Activated CD8-positive, alpha-beta memory T cell treated with anti-CD3 and anti-CD28 coated beads, Interleukin-2, amount 10 ng/mL, durations not matched to agents 7 days and 5 days (primary cell): Measurements from ENCODE around the gene PRKAG3. TPM values are rescaled to one million over a fixed set of nuclear protein-coding genes. Genes with fewer than 3 reads are reported as not detected.

Experiments used
- ATAC-seq: fragments of 150-1000 bp; cut with Tn5 transposase; one replicate; pipeline ENCODE4 v1.10.0; 2021; ENCODE audit warnings: moderate library complexity
- CTCF ChIA-PET: fragments of 350-600 bp; sonication (Branson Sonifier 250); formaldehyde crosslinking; loops from one replicate; lab custom pipeline; 2021; ENCODE audit warnings: antibody characterized with exemption; lab: Charles Lee
- DNase-seq: peaks from one replicate; pipeline ENCODE4 v3.0.0-alpha.2; 2020
- H3K27ac Mint-ChIP-seq: one replicate; pipeline ENCODE4 v1.8.0; 2021; ENCODE audit warnings: mild to moderate bottlenecking, mixed read lengths
- H3K27me3 Mint-ChIP-seq: one replicate; pipeline ENCODE4 v1.8.0; 2021; ENCODE audit warnings: mixed read lengths
- H3K36me3 Mint-ChIP-seq: one replicate; pipeline ENCODE4 v1.8.0; 2021; ENCODE audit warnings: mild to moderate bottlenecking, mixed read lengths
- H3K4me1 Mint-ChIP-seq: one replicate; pipeline ENCODE4 v1.8.0; 2021; ENCODE audit warnings: mixed read lengths
- H3K4me3 Mint-ChIP-seq: one replicate; pipeline ENCODE4 v1.8.0; 2021; ENCODE audit warnings: mild to moderate bottlenecking, moderate library complexity, mixed read lengths
- H3K9me3 Mint-ChIP-seq: one replicate; pipeline ENCODE4 v1.8.0; 2022; ENCODE audit warnings: low read depth, mixed read lengths
- total RNA-seq, 2 experiments: library from RNA; stranded (reverse); gene quantifications; one replicate each; pipeline ENCODE4 v1.2.3, GENCODE V29; 2021

PRKAG3 gene
- total RNA-seq, 2 experiments from 2014 or later = not detected

GRCh38 chr2:218829868-218830451 is 1.6 kb downstream of the PRKAG3 start:
- CTCF ChIA-PET = interaction anchor here (1.1 to 1.9 kb wide), 2 partner anchors 17 to 47 kb away, joined by 3 to 4 read pairs; partner anchors contain the start of gene CYP27A1
- Mint-ChIP-seq H3K4me1 (no peaks in the 10 kb centered on the region), H3K4me3 (no peak overlapping the region), H3K27me3 (peaks cover 21% of the 10 kb centered on the region), H3K36me3 (no peaks in the 10 kb centered on the region), H3K27ac (no peak overlapping the region), H3K9me3 (no peaks in the 10 kb centered on the region)
- ATAC-seq = no peak
- DNase-seq = no peak

GRCh38 chr2:218828477-218828778 is 3.2 kb downstream of the PRKAG3 start:
- Mint-ChIP-seq H3K4me3 (no peak overlapping the region), H3K9me3 (no peaks in the 10 kb centered on the region), H3K27me3 (peaks cover 16% of the 10 kb centered on the region), H3K4me1 (no peaks in the 10 kb centered on the region), H3K27ac (no peak overlapping the region), H3K36me3 (no peaks in the 10 kb centered on the region)
- ATAC-seq (no peak), DNase-seq (no peak)
- CTCF ChIA-PET = no interaction called here

- ATAC-seq (no peak), DNase-seq (no peak)
- Mint-ChIP-seq H3K27ac (no peak overlapping the region), H3K4me1 (no peaks in the 10 kb centered on the region), H3K36me3 (no peaks in the 10 kb centered on the region), H3K9me3 (no peaks in the 10 kb centered on the region), H3K27me3 (peaks cover 14% of the 10 kb centered on the region), H3K4me3 (no peak overlapping the region)
- CTCF ChIA-PET = no interaction called here
Measured at GRCh38 chr2:218827701-218828476, 3.7 kb downstream of the PRKAG3 start.

- Mint-ChIP-seq H3K4me1 (no peaks in the 10 kb centered on the region), H3K27me3 (peaks cover 7% of the 10 kb centered on the region), H3K9me3 (no peaks in the 10 kb centered on the region), H3K4me3 (no peak overlapping the region), H3K36me3 (no peaks in the 10 kb centered on the region), H3K27ac (no peak overlapping the region)
- ATAC-seq = no peak
- DNase-seq = no peak
- CTCF ChIA-PET = interaction anchor here (0.8 kb wide), 1 partner anchor 71 kb away, joined by 3 read pairs; no protein-coding TSS in a partner anchor
Measured at GRCh38 chr2:218826791-218827190, 4.8 kb downstream of the PRKAG3 start.

GRCh38 chr2:218824004-218824403 is 7.6 kb downstream of the PRKAG3 start:
- Mint-ChIP-seq H3K36me3 (no peaks in the 10 kb centered on the region), H3K27ac (no peak overlapping the region), H3K4me1 (no peaks in the 10 kb centered on the region), H3K9me3 (no peaks in the 10 kb centered on the region), H3K27me3 (peaks cover 13% of the 10 kb centered on the region), H3K4me3 (no peak overlapping the region)
- DNase-seq = no peak
- CTCF ChIA-PET = interaction anchor here (1.1 to 1.3 kb wide), 3 partner anchors 23 to 156 kb away, joined by 3 to 5 read pairs (median 3); no protein-coding TSS in a partner anchor
- no peak for ATAC-seq

GRCh38 chr2:218823196-218823855 is 8.3 kb downstream of the PRKAG3 start:
- ATAC-seq (no peak), DNase-seq (no peak)
- Mint-ChIP-seq H3K27ac (no peak overlapping the region), H3K27me3 (peaks cover 14% of the 10 kb centered on the region), H3K36me3 (no peaks in the 10 kb centered on the region), H3K4me1 (no peaks in the 10 kb centered on the region), H3K4me3 (no peak overlapping the region), H3K9me3 (no peaks in the 10 kb centered on the region)
- CTCF ChIA-PET = interaction anchor here (1.2 to 1.3 kb wide), 2 partner anchors 24 to 157 kb away, joined by 3 to 5 read pairs; no protein-coding TSS in a partner anchor

- no peak for ATAC-seq
- CTCF ChIA-PET = interaction anchor here (1.2 to 1.3 kb wide), 2 partner anchors 25 to 157 kb away, joined by 3 to 5 read pairs; no protein-coding TSS in a partner anchor
- H3K27me3 Mint-ChIP-seq = peaks cover 17% of the 10 kb centered on the region
- DNase-seq = no peak
- no peaks in the 10 kb centered on the region for H3K36me3 Mint-ChIP-seq
- H3K9me3 Mint-ChIP-seq = no peaks in the 10 kb centered on the region
- no peaks in the 10 kb centered on the region for H3K4me1 Mint-ChIP-seq
- no peak overlapping the region for H3K27ac Mint-ChIP-seq
- no peak overlapping the region for H3K4me3 Mint-ChIP-seq
Measured at GRCh38 chr2:218822622-218823021, 9.0 kb downstream of the PRKAG3 start.

GRCh38 chr2:218821605-218822211 is 9.9 kb downstream of the PRKAG3 start:
- CTCF ChIA-PET = no interaction called here
- Mint-ChIP-seq H3K36me3 (no peaks in the 10 kb centered on the region), H3K27ac (no peak overlapping the region), H3K27me3 (peaks cover 23% of the 10 kb centered on the region), H3K9me3 (no peaks in the 10 kb centered on the region), H3K4me1 (no peaks in the 10 kb centered on the region), H3K4me3 (no peak overlapping the region)
- no peak for ATAC-seq
- no peak for DNase-seq

- Mint-ChIP-seq H3K9me3 (no peaks in the 10 kb centered on the region), H3K27ac (no peak overlapping the region), H3K36me3 (no peaks in the 10 kb centered on the region), H3K27me3 (peaks cover 25% of the 10 kb centered on the region), H3K4me1 (no peaks in the 10 kb centered on the region), H3K4me3 (no peak overlapping the region)
- CTCF ChIA-PET = no interaction called here
- no peak for DNase-seq
- no peak for ATAC-seq
Measured at GRCh38 chr2:218820746-218821369, 10.7 kb downstream of the PRKAG3 start.

GRCh38 chr2:218819093-218819492 is 12.5 kb downstream of the PRKAG3 start:
- Mint-ChIP-seq H3K4me1 (no peaks in the 10 kb centered on the region), H3K9me3 (no peaks in the 10 kb centered on the region), H3K4me3 (no peak overlapping the region), H3K27me3 (peaks cover 25% of the 10 kb centered on the region), H3K27ac (no peak overlapping the region), H3K36me3 (no peaks in the 10 kb centered on the region)
- ATAC-seq = no peak
- CTCF ChIA-PET = no interaction called here
- no peak for DNase-seq

- Mint-ChIP-seq H3K9me3 (no peaks in the 10 kb centered on the region), H3K36me3 (no peaks in the 10 kb centered on the region), H3K4me3 (no peak overlapping the region), H3K27ac (no peak overlapping the region), H3K4me1 (no peaks in the 10 kb centered on the region), H3K27me3 (peaks cover 30% of the 10 kb centered on the region)
- ATAC-seq (no peak), DNase-seq (no peak)
- CTCF ChIA-PET = interaction anchor here (0.8 to 1.7 kb wide), 2 partner anchors 35 to 77 kb away, joined by 3 to 5 read pairs; no protein-coding TSS in a partner anchor
Measured at GRCh38 chr2:218816561-218817011, 15.0 kb downstream of the PRKAG3 start.

GRCh38 chr2:218815649-218816048 is 16.0 kb downstream of the PRKAG3 start:
- Mint-ChIP-seq H3K27ac (no peak overlapping the region), H3K4me3 (no peak overlapping the region), H3K4me1 (no peaks in the 10 kb centered on the region), H3K27me3 (peaks cover 32% of the 10 kb centered on the region), H3K36me3 (no peaks in the 10 kb centered on the region), H3K9me3 (no peaks in the 10 kb centered on the region)
- ATAC-seq = no peak
- CTCF ChIA-PET = interaction anchor here (1.7 kb wide), 1 partner anchor 36 kb away, joined by 5 read pairs; no protein-coding TSS in a partner anchor
- DNase-seq = no peak

GRCh38 chr2:218815244-218815637 is 16.4 kb downstream of the PRKAG3 start:
- H3K4me1 Mint-ChIP-seq = no peaks in the 10 kb centered on the region
- no peaks in the 10 kb centered on the region for H3K9me3 Mint-ChIP-seq
- no peak overlapping the region for H3K4me3 Mint-ChIP-seq
- H3K27ac Mint-ChIP-seq = no peak overlapping the region
- CTCF ChIA-PET = no interaction called here
- H3K27me3 Mint-ChIP-seq = peaks cover 32% of the 10 kb centered on the region
- ATAC-seq (no peak), DNase-seq (no peak)
- H3K36me3 Mint-ChIP-seq = no peaks in the 10 kb centered on the region
